HG02759 (cell line): ENCODE measurements around the gene NR1I3.

ENCODE experiments used
- ATAC-seq: cut with Tn5 transposase; IDR thresholded peaks from one replicate; pipeline ENCODE4 v1.9.1; 2021; ENCODE audit warnings: mild to moderate bottlenecking, moderate library complexity; ENCODE audit not compliant: unreplicated experiment

Gene NR1I3

DNA sequence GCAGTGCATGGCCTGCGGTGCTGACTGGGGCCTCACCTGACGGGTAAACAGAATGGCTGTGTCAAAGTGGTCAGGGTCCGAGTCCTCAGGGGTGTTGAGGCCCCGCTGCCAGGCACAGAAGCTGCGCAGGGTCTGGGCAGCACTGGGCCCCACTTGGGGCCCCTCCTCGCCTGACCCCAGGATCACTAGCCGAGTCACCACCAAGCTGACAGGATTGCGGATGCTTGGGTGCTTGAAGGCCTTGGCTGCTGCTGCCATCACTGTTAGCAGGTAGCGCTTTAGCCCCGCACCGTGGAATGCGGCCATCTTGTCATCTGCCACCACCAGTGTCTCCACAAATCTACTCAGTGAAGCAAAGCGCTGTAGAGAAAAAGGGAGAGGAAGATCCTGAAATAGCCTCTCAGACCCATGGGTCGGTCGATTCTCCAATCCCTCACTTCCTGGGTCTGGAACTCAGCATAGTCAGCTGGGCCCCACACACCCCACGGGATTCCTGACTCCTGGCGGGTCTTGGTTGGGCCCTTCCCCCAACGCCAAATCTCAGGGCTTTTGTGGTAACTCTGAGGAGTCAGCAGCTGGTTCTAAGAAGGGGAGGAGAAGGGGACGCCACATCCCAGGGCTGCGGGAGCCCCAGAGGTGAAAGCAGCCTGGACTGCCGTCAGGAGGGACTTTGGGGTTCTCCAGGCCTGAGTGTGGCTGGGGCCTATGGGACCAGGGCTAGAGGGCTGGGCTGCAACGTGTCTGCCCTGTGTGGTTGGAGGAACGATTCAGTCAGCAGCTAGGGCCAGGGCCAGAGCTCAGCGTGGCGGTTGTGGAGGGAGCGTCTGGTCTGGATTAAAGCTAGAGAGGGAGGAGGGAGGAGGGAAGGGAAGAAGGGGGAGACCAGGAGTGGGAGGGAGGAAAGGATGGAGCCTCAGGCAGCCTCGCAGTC lies 41.2 kb downstream of the NR1I3 start:
- no peak for ATAC-seq

DNA sequence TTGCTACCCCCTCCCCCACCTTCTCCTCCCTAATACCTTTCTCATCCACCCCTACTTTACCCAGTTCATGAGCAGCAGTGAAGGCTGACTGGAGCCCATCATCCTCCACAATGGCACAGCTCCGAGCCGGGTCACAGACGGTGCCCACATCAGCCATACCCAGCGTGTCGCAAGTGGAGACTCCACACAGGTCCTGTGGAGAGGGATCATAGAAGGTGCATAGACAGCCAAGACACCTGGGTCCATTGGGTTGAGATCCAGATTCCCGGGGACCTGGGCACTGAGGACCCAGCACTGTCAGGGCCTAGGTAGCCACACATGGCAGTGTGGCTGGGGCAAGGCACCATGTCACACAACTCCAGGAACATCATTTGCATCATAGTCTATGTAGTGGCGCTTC lies 41.9 kb downstream of the NR1I3 start:
- no peak for ATAC-seq

DNA sequence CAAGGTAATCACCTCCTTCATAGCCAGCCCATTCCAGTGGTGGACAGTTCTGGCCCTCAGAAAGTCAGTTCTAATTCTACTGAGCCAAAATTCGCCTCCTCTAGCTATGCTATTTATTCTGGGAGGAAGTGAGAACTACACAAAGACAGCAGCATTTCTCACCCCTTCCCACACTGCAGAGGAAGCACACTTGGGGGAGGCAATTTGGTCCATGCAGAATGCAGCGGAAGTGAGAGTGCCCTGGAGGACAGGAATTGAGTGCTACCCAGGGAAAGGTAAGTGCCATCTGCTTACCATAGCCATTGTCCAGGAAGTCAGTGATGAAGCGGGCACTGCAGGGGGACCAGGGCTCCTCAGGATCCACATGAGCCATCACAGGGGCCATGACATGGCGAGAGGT lies 42.8 kb downstream of the NR1I3 start:
- peak; percentile 66 for ATAC-seq

DNA sequence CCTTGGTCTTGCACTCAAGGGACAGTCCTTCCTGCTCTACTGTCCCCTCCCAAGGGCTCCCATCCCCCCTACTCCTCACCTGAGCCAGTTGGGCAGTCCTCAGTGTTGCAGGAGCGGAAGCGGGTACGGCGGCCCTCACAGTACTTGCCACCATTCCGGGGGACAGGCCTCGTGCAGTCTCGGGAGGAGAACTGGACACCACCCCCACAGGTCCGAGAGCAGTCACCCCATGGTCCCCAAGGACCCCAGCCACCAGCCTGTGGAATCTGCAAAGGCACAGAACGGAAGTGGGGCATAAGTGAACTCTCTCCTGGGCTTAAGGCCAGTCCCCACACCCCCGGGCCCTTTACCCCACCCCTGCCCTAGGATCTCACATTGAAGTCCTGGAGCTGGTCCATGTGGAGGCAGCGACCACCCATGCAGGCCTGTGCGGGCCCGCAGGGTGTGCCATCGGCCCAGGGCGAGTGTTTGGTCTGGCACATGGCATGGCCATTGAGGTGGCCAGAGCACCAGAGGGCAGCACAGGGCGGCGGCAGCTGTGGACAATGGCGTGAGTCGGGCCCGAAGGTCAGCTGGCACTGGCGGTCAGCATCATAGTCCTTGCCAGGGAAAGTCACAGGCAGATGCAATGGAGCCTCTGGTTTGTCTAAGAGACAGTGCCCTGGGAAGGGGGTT lies 44.3 kb downstream of the NR1I3 start:
- no peak for ATAC-seq

DNA sequence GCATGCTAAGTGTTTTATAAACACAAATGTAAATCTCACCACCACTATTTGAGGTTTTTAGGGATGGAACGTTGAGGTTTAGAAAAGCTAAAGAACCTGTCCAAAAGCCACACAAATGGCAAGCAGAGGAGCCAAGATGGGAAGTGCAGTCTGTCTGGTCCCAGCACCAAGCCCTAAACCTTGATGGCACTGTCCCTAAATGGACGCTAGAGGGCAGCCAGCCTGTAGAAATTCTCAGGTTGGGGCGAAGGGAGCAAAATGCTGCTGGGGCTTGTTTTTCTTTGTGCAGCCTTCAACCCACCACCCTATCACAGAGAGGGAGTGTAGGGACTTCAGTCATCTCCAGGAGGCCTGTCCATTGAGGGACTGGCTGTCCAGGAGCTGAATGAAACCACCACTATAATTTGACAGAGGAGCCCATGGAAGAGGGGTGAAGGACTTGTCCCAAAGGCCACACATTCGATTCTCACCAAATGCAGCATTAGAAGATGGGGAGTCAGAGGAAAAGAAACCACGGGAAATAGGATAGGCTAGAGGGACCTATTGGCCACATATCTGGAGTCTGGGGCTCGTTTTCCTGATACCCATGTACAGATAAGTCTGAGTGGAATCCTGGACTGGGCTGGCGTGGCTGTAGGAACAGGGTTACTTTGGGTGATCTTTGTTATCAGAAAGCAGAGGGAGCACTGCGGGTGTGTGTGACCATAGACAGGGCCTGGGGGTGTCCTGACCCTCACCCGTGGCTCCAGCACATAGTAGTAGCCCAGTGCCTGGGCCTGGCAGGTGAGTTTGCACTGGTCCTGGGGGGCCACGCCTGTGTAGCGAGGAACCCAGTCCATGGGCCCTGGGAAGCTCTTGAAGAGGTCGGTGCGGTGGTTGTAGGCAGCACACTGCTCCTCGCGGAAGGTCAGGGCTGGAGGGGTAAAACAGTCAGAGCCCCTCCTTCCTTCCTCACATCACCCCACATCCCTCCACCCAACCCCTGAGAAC lies 45.2 kb downstream of the NR1I3 start:
- peak; percentile 61 for ATAC-seq

DNA sequence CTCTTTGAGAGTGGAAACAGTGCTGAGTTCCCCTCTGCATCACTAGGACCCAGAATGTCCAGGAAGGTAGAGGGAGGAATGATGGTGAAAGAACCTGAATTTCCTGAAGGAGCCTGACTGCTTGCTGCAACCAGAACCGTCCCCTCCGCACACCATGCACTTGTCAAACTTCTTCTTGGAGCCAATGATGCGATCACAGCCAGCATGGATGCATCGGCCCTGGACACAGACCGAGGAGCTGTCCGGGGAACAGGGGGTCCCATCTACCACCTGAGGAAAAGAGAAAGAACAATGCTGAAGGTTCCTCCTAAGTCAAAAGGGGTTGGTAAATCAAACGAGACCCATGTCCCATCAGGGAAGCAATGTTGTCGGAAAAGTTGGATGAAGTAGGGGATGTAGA lies 46.0 kb downstream of the NR1I3 start:
- no peak for ATAC-seq

DNA sequence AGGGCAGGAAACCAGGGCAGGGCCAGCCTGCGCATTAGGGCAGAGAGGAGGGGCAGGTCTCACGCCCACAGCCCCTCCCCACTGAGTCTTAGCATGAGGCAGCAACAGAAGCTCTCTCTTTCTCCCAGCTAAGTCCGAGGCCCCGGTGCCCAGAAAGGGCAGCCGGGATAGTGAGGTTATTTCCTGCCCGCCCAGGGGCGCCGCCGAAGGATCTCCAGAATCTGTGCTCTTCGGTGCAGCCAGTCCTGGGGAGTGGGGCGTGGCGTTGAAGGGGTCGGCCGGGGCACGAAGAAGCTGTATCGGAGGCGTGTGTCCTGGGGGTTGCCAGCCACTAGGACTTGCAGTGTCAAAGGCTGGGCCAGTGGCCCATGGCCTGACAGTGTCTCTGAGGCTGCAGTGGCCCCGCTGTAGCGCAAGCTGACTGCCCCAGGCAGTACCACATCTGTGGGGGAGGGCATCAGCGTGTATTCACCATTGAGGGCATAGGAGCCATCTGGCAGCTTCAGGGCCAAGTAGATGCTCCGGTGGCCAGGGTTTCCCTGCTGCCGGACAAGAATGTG lies 47.0 kb downstream of the NR1I3 start:
- no peak for ATAC-seq

DNA sequence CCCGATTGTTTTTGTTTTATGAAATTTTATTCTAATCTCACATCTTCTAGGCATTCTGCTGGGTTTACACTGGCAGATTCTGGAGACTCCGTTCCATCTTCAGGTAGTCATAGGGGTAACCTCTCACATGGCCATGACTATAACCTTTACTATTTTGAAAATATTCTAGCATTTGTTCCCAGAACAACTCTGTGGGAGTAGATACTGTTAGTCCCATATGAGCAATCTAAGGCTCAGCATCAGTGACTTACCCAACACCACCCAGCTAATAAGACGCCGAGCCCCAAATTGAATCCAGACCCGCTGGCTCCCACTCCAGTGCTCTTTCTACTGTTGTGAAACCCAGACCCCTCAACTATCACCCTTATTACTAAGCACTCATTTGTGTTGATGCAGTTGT lies 49.0 kb downstream of the NR1I3 start:
- no peak for ATAC-seq

DNA sequence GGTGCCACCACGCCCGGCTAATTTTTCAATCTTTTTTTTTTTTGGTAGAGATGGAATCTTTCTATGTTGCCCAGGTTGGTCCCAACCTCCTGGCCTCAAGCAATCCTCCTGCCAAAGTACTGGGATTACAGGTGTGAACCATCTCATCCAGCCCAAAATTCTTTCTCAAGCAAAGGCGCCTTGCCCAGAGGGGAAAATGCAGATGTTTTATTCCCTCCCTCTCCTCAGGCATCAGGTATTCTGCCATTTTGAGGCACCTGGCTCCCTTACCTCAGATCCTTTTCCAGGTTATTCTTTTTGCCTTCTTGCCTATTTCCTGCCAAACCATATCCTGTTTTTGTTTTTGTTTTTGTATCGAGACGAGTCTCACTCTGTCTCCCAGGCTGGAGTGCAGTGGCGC lies 49.6 kb downstream of the NR1I3 start:
- ATAC-seq, result no peak

DNA sequence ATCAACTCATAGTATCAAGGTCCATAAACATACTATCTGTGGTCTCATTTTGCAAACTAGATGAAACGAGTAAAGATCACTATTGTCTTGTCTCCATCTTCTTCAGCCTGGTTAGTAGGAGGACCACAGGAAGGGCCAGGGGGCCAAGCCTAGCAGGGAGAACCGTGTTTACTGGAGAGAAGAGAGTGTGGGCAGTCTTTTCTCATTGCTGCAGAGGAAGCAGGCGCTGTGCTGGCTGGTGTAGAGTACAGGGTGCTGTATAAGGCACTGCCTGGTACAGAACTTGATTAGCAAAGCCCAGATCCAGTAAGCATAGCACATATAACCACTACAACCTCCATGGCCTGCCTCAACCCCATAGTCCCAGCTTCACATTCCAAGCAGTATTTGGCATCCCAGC lies 50.7 kb downstream of the NR1I3 start:
- ATAC-seq, result no peak

DNA sequence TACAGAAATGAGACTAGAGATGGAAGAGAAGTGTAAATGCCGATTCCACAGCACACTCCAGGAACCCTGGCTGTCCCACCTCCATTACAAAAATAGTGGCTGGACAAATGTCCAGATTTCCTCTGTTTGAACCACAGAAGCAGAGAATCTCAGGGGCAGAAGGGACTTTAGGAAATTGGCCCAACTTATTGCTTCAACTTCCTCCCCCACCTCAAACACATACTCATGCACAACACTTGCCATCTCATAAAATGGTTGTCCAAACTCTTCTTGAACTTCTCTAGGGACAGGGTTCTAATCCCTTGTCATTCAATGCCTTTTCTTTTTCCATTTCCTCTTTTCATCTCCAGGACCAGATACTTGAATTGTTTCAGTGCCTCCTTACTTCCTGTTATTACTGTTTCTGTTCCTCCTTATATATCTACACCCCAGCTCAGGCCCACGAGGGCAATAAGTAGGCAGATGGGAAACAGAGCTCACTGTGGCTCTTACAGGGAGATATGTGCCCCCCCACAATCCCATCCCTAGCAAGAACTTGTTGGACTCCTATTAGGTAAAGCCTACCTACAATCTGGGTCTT lies 52.2 kb downstream of the NR1I3 start:
- ATAC-seq, result peak; percentile 30

DNA sequence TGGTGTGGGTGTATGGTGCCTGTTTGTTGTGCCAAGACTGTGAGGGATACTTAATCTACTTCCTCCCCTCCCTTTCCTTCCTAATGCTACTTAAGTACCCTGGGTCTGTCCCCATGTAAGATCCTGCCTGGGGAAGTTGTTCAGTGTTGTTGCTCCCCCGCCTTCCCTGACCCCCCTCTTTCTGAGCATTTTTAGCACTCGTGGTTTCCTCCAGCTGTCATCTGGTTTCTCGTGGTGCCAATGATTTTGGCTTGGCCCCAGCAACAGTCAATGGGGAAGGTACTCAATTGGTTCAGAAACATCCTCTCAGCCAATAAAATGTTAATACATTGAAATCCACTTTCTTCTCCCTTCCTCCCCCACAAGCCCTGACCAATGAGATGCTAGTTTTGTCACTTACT lies 52.7 kb downstream of the NR1I3 start:
- peak; percentile 71 for ATAC-seq

DNA sequence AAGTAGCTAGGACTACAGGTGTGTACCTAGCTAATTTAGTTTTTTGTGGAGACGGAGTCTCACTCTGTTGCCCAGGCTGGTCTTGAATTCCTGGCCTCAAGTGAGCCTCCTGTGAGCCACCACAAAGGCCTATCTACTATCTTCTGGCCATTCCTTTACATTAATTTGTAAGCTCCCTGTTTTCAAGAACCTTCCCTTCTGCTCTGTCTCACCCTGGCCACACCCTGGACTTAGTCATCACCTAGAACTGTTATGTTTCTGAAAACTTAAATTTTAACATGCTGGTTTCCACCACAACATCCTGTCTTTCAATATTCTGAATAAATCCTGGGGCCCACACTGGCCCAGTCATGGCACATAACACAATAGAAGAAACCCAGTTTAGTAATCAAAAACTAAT lies 55.8 kb downstream of the NR1I3 start:
- peak; percentile 40 for ATAC-seq

DNA sequence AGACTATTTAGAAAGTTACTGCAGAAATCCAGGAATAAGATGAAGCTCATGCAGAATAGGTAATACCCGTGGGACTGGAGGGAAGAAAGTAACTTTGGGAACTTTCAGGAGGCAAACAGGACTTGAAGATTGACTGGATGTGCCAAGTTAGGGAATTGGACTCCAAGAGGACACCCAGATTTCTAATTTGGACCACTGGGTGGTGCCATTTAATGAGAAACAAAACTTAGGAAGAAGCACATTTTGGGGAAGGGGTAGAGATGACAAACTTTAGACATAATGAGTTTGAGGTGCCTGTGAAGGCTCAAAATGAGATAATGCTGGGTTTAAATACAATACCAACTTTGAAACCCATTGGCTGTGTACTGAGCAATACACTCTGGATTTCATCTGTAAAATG lies 57.4 kb downstream of the NR1I3 start:
- ATAC-seq, result no peak

DNA sequence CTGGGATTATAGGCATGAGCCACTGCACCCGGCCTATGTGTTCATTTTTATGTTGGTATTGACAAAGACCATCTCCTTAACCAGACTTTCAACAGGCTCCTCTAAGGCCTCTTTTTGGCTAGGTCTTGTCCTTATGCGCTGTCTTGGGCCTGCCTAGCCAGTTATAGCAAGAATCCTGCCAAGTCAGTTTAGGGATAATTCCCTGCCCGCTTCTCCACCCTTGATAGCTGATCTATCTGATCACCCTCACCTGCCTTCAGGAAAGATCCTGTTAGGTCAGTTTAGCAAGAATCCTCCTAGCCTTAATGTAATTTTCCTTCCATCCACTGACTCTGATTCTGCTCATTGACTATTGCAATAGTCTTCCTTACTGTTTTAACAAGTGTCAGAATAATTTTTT lies 58.3 kb downstream of the NR1I3 start:
- ATAC-seq, result no peak
